Measurements from ENCODE around the gene VPS54.

VPS54 gene

DNA sequence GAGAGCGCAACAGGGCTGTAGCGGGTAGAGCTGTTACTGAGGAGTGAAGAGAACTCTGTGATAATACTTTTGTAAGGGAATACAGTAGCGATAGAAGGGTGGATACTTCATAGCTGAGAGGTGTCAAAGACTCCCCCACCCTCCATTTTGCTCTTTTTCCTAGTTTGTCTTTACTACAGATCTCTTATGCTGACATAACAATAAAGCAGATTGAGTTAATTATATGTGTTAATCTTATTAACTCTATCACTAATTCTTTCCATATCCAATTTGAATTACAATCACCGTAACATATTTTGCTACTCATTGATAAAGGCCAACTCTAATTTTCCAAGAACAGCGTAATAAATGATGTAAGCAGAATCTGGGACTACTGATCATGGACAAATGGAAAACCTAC, 120.4 kb downstream of the VPS54 start:
- no peak for DNase-seq (ENCODE audit: low spot score)

DNA sequence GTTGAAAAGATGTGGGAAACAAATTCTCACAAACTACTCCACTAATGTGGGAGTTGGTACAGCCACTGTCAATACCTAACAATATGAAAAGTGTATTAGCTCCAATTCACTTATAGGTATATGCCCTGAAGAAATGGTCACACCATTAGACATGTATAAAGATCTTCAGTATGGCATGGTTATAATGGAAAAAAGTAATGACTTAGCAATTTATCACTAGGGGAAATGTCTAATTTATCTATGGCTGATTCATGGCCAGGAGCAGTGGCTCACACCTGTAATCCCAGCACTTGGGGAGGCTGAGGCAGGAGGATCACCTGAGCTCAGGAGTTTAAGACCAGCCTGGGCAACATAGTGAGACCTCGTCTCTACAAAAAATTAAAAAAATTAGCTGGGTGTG, 125.1 kb downstream of the VPS54 start:
- no peak for DNase-seq (ENCODE audit: low spot score)

DNA sequence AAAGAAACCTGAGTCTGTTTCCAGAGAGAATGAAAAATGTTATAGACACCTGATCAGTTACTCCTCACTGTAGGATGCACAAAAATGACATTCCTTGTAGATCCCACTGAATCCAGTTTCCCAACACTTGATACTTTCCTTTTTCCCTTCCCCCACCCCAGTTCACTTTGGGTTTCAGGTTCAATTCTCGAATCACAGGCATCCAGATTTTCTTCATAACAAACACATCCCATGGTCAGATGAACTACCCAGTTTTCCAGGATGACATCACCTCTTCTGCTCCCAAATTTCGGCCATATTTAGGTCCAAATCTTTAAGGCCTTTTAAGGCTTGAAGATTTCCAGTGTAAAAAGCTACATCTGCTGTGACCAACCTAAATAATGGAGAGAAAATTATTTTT, 126.1 kb downstream of the VPS54 start:
- DNase-seq (ENCODE audit: low spot score) = no peak

DNA sequence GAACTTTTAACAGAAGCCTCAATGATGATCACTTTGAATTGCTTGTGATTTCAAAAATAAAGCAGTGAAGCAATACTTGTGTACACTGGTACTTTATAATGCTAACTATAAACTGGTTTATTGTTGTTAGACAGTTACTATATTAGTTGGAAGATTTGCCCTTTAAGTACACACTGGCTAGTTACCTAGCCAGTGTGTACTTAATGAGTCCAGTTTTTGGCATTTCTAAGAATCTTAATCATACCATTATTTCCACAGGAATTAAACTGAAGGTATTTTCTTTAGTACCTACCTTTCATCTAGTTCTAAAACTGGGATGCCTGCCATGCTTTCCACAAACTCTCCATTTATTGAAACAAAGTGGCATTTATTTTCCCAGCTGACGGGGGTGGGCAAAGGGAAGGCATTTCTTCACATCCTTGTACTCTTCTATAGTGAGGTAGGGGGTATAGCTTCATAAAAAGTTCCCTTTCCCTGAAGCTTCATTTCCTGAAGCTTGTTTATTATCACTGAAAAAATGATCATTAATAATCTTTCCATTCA, 127.7 kb downstream of the VPS54 start:
- no peak for DNase-seq (ENCODE audit: low spot score)

DNA sequence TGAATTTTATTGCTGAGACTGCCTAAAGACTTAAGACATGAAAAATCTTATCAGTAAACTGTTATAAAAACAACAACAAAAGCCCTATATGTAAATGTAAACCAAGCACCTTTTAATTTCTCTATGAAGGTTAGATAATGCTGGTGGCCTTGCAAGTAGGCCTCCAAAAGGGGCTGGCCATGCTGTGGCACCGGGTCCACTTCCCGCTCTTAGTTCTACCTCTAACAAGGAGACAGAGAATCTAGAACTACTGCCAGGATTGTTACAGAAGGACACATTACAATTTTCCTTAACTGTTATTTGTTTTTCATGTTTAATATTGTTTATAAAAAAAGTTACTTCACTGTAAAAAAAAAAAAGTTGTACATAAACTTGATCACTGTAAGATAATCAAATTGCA, 128.6 kb downstream of the VPS54 start:
- no peak for DNase-seq (ENCODE audit: low spot score)

DNA sequence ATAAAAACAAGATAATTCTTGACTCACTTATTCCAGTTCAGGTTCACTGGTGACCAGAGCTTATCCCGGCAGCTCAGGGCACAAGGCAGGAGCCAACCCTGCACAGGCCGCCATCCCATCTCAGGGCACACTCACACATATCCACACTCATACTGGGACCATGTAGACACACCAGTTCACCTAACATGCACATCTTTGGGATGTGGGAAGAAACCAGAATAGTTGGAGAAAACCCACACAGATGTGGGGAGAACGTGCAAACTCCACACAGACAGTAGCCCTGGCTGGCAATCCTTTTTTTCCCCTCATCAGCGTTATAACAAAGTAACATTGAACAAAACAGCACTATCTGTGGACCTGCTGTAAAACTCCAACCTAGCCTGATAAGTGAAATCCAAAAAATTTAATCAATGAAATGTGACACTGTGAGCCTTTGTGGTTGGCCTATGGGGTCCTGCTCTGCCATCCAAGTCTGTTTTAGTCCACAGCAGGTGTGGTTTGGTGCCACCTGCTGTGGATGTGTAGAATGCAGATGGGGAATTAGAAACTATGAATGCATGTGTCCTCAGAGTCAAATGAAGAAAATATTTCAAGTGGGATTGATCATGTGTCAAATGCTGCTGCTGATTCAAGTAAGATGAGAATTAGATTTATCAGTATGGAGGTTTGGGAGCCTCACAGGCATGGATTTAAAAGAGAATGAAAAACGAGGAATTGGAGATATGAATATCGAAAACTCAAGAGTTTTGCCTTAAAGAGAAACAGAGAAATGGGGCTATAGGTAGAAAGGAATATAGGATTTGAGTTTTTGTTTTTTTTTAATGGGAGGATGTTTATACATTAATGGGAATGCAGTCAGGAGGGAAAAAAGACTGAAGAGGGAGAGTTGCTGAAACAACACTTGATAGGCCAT, 130.5 kb downstream of the VPS54 start:
- DNase-seq (ENCODE audit: low spot score) = peak; percentile 48

DNA sequence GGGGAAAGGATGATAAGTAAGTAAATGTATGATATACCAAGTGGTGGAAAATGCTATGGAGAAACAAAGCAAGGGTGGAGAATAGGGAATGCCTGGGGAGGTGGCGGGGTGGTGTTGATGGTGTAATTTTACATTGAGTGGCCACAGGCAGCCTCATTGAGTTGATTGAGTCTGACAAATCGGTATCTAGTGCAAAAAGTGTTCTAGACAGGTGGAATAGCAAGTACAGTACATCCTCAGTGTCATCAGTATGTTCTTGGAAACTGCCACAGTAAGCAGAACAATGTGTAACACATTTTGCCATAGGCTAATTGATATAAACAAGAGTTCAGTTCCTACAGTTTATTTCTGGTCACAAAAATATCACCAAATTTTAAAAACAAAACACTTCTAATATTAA, 131.2 kb downstream of the VPS54 start:
- DNase-seq (ENCODE audit: low spot score) = no peak

DNA sequence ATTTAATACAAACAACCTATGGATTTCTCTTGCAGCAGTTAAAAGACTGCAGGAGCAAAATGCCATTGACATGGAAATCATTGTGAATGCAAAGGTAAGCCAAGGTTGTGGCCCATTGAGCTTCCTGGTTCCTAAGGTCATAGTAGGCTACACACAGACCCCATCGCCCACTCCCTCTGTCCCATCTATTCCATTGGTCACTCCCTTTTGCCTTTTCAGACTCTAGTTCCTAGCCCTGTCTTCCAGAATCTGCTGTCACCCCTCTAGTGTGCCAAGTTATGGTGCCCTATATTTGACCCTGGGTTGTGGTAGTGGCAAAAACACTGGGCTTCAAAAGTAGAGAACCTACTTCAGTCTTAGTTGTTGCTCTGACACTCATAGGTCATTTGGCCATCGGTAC, 132.8 kb downstream of the VPS54 start:
- DNase-seq (ENCODE audit: low spot score) = no peak

DNA sequence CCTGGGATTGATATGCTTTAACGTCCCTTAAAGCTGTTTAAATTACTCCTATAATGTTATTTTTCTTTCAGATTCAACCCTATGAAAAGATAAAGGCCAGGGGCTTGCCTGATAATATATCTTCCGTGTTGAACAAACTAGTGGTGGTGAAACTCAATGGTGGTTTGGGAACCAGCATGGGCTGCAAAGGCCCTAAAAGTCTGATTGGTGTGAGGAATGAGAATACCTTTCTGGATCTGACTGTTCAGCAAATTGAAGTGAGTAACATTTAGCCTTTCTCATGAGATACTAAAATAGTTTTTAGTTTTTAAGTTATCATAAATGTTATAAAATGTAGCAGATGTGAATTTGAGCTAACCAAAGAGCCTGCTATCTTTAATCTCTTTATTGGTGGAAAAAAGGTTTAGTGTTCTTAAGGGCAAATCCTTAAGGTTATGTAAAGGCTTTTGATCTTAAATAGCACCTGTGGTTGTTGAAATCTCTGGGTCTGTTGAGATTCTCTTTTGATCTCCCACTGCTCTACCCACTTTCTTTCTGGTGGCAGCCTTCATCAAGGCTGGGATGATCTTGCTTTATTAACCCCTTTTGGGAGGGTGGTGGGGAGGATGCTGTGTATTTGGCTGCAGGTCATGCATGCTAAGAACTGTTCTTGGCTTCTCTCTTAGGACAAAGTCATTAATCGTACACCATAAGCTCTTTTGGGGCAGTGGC, 136.7 kb downstream of the VPS54 start:
- no peak for DNase-seq (ENCODE audit: low spot score)

DNA sequence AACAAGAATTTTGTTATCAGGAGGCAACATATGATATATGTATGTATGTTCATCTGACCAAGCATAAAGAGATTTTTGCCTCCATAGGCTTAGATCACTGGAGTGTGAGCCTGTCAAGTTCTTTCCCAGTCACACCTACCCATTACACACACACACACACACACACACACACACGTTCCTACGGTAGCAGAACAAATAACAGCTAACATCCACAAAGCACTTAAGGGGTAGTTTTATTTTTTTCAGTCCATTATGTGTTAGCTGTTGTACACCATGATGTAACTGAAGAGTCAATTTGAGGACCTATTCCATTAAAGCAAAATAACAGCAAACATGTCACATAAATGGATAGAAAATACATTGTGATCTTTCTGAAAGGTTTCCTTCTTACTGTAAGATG, 138.0 kb downstream of the VPS54 start:
- no peak for DNase-seq (ENCODE audit: low spot score)

DNA sequence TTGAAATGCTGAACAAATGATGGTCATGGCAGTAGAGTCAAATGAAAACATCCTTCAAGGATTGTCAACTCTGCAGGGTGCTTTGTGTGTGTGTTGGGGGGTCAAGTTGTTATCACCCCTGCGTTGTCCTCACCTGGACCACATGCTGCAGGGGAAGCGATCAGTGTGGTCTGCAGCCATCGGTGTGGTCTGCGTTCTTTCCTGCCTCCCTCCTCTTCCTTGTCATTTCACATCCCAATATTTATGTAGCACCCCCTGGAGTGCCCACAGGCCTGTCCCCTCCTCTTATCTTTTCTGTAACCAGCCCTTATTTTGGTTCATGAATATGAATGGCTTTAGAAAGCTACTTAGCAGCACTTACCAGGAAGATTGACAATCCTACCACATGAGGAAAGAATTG, 138.6 kb downstream of the VPS54 start:
- DNase-seq (ENCODE audit: low spot score) = no peak

DNA sequence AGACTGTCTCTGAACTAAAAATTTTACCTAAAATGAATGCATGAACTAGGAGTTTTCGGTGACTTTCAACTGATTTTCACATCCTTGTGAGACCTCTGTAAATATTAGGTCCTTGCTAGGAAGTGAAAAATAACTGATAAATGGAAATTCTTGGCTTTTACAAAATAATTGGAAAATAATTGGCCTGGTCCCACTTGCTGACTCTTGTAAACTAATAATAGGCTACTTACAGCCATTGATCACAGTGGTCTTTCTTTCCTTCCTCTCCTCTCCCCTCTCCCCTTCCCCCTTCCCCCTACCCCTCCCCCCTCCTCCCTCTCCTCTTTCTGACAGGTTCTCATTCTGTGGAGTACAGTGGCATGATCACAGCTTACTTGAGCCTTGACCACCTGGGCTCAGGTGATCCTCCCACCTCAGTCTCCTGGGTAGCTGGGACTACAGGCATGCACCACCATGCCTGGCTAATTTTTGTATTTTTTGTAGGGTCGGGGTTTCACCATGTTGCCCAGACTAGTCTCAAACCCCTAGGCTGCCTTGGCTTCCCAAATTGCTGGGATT, 139.3 kb downstream of the VPS54 start:
- DNase-seq (ENCODE audit: low spot score) = no peak

DNA sequence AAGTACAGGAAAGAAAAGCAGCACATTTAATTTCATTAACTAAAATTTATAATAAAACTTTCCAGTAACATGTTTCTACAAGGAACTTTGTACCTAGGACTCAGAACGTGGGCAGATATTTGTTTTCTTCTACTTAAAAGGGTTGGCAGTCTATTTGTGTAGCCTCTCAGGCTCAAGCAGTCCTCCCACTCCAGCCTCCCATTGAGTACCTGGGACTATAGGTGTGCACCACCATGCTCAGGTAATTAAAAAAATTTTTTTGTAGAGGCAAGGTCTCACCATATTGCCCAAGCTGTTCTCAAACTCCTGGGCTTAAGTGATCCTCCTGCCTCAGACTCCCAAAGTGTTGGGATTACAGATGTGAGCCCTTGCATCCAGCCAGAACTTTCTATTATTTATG, 140.7 kb downstream of the VPS54 start:
- no peak for DNase-seq (ENCODE audit: low spot score)

DNA sequence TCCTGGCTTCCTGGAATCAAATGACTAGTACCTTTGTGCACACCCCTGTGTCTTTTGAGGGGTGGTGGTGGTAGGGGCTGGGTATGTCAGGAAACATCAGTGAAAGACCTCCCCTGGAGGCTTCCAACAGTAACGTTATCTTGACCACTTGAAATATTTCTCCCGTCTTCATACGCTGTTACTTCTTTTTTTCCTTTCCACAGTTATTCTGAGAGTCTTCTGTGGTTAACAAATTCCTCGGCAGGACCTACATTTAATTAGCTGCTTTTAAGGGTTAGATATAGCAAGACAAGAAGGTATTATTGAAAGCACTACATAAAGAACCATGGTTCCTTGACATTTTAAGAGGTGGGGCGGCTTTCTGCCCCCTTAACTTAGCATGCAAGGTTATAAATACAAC, 142.9 kb downstream of the VPS54 start:
- DNase-seq (ENCODE audit: low spot score) = no peak

DNA sequence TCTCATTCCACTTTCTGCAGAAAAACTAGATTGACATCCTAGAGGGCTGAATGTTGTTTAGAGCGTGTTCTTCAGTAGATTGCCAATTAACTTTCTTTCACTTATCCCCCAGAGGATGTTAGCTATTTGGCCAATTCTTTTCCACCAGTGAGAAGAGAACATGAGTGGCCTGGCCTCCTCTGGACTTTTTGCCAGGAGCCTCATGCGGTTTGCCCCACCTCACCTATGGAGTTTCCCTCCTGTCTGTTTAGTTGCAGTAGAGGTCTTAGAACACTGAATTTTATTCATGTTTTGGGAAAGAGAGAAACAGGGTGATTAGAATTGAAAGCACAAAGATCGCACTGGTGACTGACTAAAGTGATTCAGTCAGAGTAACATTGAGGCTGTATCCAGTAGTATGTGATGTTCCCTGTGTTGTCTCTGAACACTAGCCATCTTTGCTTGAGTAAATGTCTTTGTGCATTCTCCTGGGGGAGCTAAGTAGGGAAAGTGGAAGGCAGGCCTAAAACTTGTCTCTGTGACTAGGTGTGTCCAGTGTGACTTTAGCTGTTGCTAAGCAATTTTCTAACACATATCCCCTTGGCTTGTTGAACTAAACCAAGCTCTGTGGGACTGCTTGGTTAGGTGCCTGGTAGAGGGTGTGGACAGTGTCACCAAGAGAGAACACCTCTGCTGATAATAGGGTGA, 143.5 kb downstream of the VPS54 start:
- DNase-seq (ENCODE audit: low spot score) = no peak

DNA sequence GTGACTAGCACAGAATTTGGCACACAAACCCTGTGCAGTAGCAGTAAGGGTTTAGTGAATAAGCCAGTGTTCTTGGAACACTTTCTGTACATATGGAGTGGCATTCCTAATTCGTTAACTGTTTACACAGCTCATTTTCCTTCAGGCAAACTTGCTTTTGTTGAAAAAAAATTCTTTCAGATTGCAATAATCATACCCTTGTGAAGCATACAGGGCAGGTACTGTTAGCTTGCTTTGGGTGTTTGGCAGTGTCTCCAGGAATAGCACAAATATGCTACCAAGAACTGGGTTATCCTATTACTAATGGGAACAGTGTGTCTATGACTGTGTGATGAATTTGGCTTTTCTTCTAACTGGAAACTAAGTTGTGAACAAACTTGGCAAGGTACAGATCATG, 144.1 kb downstream of the VPS54 start:
- no peak for DNase-seq (ENCODE audit: low spot score)

DNA sequence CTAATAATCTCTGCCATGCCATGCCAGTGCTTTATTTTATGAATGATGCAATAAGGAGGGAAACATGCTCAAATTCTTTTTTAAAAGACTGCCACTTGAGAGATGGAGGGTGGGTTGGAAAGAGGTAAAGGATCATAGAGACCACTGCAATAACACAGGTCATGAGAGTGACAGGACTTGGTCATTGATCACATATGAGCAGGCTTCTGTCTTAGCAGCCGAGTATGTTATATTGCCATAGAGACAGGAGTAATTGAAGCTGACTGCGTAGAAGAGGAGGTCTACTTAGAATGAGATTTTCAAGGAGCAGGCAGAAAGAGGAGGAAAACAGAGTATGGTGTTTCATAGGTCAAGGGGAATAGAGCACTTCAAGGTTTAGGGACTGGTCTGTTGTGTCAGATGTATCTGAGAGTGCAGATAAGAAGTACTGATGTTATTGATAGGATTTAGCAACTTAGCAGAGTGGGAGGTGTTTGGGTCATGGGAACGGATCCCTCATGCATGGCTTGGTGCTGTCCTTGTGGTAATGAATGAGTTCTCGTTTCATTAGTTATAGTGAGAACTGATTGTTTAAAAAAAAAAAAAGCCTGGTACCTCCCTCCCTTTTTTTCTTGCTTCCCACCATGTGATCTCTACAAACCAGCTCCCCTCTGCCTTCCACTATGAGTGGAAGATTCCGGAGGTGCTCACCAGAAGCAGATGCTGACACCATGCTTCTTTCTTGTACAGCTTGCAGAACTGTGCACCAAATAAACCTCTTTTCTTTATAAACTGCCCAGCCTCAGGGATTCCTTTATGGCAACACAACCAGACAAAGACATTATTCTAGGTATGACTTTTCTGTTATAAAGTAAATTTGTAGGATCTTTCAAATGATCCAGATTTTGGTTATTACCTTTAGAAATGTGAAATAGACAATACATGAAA, 144.8 kb downstream of the VPS54 start:
- DNase-seq (ENCODE audit: low spot score) = no peak

DNA sequence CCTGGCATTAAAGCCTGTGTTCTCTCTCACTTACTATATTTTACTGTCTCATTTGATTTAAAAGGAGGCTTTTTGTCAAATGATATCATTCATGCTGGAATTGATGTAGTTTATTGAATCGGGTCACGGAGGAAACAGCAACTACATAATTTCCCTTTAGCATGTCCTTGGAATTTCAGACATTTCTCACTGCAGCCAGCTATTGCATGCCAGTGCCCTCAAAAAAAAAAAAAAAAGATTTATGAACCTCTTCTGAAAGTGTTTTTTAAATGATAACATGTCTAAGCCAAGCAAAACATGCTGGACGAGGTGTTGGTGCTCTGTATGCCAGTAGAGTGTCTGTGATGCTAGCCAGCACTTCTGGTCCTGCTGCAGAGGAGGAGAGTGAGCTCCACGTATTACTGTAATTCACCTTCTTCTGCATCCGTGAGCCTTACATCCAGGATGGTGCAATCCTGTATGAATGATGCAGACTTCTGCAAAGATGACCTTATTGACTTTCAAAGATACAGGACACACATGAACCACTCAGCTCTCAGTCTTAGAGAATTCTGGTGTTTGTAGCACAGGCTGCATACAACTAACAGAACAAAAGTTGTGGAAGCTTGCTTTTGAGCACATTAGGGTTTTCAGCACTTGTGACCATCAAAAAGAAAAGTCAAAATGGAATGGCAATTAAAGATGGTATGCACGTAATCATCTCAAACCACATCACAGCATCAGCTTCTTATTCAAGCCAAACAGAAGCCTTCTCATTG, 146.5 kb downstream of the VPS54 start:
- DNase-seq (ENCODE audit: low spot score) = no peak

DNA sequence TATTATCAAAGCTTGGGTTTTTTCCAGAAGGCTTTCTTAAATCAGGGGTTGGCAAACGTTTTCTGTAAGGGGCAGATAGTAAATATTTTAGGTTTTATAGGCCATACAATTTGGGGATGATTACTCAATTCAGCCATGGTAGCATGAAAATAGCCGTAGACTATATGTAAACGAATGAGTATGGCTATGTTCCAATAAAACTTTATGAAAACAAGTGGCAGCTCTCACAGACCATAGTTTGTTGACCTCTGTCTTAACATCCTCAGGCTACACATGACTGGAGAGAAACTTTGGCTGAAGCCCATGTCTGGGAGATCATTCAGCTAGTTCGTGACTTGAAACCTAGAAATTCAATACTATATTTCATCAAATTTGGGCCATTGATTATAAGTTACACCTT, 147.4 kb downstream of the VPS54 start:
- no peak for DNase-seq (ENCODE audit: low spot score)

DNA sequence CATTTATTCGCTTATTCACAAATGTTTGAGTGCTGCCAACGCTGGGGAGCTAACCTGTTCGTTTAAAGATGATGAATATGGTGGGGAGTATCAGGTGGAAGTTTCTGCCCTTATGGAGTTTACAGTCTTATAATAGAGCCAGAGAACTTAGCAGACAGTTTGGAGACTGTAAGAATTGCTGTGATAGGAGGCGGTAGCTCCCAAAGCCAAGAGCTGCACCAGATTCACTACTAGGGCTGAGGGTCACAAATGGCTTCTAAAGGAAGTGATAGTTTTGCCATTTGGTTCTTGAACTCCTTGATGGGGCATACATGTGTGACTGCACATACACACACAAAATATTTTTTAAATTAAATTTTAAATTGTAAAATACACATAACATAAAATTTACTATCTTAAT, 148.5 kb downstream of the VPS54 start:
- DNase-seq (ENCODE audit: low spot score) = no peak
